ENCODE data around the gene STK25.

Gene STK25

DNA sequence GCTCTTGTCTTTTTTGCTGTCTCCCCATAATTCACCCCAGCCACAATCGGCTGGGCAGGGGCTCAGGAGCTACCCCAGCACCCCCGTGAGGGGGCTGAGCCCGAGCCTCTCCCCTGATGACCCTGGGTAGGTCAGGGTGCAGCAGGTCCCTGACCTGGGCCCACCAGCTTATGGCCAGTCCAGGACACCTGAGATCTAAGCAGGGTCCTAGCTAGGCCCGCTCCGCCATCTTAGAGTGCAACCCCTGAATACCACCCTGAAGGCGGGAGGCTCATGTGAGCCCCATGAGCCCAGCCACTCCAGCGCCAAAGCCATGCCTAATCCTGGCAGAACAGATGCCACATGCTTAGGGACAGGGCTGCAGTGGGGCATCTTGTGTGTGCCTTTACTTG lies 16.2 kb downstream of the STK25 start:
- DNase-seq: no peak

DNA sequence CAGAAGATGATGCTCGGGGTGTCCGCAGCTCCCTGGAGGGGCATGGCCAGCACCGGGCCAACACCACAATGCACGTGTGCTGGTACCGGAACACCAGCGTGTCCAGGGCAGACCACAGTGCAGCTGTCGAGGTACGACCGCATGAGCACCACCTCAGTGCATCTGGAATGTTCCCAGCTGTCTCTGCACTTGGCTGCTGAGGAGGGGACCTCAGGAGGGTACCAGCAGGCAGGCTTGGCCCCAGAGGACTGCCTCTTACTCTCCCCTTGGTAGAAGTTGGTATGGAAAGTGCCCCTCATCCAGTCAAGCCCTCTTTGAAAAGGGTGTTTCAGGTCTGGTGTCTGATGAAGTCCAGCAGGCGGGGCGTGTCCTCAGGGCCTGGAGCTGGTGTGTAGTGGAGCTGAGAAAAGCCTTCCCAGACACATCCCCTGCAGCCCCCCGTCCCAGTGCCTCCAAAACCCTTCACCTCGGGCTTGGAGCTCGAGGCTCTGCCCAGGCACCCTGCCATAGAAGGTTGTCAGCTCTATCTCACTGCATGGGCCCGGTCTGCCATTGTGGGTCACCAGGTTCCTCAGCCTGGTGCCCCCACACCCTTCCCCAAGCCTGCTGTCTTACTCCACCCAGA lies 16.7 kb downstream of the STK25 start:
- DNase-seq: no peak

DNA sequence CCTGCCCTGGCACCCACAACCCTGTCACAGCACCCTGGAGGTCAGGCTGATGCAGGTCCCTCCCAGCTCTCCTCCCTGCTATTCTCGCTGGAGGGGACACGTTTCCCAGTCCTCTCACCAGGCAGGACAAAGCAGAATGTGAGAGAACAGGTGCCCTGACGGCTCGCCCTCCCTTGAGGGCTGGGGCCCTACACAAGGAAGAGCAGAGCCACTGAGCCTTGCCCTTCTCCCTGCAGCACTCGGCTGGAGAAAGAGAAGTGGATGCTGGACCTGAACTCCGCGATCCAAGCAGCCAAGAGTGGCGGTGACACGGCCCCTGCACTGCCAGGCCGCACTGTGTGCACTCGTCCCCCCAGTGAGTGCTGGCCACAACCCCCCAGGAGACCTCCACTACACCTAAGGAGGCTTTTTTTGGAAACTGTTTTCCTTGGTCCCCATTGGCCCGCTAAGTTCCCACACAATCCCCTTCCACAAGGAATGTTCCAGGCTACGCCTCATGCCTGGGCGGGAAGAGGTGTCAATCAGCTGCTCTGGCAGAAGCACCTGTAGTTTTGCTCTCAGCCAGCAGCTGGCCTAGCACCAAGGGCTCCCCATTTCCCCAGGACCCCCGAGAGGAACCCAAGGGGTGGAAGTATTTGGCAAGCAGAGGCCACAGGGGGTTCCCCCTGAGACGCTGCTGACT lies 17.4 kb downstream of the STK25 start:
- DNase-seq: no peak

DNA sequence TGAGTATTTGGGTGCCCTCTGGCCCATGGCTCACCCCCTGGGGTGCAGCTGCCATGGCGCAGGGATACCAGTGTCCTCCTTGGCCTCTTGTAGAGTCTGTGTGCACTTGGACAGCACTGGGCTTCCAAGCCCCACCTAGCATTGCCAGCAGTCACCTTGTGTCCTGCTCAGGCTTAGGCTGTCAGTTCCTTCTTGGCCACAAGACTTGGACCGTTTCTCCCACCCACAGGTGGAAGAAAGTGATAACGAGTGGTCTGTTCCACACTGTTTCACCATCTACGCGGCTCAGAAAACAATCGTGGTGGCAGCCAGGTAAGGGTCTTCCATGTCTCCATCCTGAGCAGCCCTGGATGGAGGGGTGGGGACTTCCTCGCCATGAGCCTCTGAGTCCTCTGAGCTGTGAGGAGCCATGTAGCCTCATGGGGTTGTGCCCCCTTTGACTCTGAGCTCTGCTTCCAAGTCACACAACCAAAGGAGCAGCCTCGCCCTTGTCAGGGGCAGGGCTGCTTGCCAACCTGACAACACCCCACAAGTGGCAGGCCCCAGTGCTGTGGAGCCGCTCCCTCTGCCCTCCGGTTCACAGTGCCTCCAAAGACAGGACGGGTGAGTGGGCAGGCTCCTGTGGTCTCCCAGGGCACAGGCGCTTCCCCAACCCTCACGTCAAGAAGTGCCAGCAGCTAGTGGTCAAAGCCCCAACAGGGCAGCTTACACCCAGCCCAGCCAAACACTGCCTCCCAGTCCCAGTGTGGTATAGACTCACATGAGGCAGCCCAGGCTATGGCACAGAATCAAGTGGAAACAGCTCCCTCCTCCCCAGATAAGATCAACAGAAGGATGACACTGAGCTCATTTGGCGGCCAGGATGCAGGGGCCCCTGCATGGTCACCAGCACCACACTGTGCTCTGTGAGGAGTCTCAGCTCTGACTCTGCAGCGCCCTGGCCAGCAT lies 18.4 kb downstream of the STK25 start:
- DNase-seq: no peak

DNA sequence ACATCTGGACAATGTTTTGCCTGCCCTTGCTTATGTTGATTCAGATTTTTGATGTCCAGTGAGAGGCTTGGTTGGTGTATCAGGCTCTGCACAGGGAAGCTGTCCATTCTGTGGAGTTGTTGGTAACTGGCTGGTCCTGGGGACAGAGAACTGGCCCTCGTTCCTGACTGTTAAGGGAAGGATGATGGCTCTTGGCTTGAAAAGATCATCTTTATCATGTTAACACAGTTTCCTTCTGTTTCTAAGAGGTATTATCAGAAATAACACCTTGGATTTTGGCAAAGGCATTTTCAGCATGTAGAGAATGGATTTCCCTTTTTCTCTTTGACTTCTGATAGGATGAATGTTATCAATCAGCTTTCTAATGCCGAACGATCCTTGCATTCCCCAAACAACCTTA lies 19.3 kb downstream of the STK25 start:
- no peak for DNase-seq

DNA sequence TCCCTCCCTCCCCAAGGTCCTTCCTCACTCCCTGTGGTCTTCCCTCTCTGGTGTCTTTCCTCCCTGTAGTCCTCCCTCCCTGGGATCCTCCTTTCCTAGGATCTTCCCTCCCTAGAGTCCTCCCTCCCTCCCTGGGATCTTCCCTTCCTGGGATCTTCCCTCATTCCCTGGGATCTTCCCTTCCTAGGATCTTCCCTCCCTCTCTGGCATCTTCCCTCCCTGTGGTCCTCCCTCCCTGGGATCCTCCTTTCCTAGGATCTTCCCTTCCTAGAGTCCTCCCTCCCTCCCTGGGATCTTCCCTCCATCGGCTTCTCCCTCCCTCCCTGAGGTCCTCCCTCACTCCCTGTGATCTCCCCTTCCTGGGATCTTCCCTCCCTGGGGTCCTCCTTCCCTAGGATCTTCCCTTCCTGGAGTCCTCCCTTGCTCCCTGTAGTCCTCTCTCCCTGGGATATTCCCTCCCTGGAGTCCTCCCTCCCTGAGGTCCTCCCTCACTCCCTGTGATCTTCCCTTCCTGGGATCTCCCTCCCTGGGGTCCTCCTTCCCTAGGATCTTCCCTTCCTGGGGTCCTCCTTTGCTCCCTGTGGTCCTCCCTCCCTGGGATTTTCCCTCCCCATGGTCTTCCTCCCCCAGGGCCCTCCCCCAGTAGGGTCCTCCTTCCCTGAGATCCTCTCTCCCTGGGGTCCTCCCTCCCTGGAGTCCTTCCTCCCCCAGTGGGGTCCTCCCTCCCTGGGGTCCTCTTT lies 23.0 kb downstream of the STK25 start:
- DNase-seq: no peak

DNA sequence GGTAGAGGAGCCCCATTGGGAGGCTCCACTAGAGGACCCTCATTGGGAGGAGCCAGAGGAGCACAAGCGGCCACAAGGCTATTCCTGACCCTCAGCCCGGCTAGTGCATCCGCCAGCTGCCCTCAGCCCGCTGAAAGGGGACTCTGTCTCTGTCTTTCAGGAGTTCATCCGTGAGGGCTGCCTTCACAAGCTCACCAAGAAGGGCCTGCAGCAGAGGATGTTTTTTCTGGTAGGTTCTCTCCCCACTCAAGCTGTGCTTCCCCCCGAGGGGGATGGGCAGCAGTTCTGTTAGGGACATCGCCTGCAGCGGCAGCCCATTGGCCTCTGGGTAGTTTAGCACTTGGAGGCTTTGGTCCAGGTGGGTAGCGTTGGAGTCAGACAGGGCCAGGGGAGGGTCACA lies 25.1 kb downstream of the STK25 start:
- DNase-seq: no peak

DNA sequence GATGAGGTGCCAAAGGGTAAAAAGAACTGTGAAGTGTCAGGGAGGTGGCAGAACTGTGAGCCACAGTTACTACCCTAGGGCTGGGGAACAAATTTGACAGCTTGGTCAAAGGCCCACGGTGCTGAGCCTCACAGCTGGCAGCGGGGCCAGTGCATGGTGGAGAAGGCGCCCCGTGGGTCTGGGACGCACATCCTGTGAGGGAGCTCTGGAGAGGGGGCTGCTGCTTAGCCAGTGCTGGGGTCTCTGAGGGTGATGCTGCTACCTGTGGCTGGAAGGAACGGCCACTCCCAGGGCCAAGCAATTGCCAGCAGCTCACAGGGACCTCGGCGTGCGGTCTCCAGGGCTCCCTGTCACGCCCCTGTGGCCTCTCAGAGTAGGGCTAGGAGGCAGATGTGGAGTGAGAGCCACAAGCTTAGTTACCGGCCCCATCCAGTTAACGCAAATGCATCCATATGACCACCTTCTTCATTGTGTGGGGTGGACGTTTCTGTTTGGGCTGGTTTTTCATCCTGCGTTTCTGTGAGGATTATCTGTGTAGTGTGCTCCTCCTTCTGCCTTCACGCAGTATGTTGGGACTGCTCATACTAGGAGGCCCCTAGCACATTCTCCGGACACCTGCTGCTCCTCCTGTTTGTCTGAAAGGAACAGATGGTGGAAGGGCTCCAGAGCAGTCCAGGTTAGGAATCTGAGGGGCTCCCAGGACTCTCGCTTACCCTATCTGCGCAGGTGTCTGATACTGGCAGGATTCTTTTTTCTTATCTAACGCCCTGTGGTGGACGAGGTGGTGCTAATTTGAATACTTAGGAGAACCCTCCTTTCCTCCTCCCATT lies 26.0 kb downstream of the STK25 start:
- DNase-seq: no peak

DNA sequence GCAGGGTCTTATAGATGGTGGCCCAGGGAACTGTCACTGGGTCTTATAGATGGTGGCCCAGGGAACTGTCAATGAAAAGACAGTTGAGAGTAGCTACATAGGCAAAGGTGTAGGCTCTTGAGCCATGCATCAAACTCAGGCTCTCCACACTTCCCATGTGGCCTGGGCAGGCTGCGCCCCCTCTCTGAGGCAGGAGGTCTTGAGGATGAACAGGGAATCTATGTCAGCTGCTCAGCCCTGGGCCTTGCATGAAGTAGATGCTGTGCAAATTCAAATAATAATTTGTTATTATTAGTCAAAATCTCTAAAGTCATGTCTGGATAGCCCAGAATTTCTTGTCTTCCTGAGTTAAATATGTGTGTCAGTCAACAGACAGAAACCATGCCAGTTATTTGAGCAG lies 26.7 kb downstream of the STK25 start:
- DNase-seq: no peak

DNA sequence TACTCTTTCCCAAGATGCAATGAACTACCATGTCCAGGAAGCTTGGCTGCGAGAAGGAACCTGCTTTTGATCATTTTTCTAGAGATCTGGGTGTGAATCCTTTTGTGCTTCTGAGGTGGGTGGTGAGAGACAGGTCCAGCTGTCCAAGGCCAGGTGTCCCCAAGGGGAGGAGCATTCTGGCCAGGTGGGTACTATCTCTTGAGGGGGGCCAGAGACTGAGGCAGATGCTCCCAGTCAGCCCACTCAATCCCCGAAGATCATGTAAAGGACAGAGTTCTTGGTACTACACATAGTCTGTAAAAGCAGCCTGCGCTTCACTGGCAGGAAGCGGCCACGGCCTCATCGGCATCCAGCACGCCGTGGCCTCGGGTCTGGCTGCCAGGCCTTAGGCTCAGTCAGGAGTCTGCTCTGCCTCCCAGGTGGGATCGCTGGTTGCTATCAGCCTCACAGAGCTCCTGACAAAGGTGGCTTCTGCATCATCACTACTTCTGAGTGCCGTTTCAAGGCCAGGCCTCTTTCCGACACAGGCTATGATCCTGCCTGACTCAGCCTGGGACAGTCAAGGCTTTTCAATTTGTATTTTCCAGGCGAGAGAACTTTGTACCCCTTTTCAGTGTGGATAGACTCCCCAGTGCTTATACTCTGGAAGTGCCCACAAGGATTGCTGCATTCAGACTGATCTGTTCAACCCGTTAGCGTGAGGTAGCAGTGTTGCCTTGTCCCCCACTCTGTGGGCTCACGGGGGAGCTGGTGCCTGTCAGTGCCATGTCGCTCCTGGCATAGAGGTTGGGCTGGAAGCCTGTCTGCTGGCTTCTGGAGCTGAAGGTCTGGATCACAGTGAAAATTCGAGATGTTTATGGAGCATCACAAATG lies 29.1 kb downstream of the STK25 start:
- no peak for DNase-seq

DNA sequence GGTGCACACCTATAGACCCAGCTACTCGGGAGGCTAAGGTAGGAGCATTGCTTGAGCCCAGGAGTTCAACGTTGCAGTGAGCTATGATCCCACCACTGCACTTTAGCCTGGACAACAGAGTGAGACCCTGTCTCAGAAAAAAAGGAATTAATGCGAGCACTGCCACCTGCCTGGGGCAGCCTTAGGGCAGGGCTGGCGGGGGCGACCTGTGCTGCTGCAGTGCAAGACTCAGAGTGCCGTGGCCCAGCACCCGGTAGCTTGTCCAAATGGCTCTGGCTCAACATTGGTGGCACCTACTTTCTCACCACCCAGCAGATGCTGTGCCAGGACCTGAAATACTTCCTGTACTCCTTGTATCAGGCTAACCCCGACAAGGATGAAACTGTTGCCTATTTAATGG lies 30.2 kb downstream of the STK25 start:
- DNase-seq: no peak

DNA sequence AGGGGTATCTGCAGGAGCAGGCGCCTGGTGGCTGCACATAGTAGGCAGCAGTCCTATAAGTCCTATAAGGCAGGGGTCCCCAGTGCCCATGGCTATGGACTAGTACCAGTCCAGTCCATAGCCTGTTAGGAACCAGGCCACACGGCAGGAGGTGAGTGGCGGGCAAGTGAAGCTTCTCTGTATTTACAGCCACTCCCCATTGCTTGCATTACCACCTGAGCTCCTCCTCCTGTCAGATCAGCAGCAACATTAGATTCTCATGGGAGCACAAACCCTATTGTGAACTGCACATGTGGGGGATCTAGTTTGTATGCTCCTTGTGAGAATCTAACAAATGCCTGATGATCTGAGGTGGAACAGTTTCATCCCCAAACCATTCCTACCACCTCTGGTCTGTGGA lies 33.1 kb downstream of the STK25 start:
- DNase-seq: no peak

DNA sequence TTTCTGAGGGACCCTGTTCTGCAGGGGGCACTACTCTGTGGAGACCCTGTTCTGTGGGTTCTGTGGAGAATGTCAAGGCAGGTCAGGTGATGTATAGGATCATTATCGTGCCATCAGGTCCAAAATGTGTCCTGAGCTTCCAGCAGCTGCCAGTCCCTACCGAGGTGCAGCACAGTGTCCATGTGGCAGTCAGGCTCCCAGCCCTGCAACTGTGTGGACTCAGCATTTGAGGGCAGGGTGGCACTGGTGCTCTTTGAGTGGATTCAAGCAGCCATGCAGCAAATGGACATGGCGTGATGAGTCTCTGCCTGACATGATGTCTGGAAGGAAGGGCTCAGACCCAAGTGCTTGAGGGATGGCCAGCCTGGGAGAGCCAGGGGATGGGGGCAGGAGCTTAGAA lies 35.0 kb downstream of the STK25 start:
- DNase-seq: no peak

DNA sequence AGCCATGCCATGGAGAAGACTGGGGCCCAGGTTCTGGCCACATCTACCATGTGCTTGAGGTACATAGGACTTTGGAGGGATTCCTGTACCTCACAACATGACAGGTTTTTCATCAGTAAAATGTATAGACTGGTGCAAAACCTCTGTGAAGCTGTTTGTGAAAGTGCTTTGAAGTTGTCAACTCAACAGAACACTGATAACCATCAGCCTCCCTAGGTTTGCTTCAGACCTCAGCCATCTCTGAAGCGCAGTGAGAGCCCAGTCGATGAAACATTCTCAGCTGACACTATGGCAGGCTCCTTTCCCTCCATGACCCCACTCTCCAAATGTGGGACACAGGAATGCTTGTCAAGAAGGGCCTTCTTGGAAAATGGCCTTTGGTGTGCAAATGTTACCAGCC lies 38.6 kb downstream of the STK25 start:
- no peak for DNase-seq

DNA sequence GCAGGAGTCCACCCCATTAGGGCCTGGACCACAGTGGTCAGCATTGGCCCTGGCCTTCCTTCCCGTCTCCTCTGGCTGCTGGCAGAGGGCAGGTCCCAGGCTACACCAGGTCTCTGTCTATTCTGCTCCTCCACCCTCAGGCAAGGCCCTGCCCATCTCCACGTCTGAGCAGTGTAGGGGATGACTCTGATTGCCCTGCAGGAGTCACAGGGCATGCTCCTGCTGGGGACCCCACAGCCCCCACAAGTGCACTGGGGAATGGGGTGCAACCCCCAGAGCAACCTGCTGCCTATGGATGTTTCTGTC lies 40.0 kb downstream of the STK25 start:
- DNase-seq: no peak

DNA sequence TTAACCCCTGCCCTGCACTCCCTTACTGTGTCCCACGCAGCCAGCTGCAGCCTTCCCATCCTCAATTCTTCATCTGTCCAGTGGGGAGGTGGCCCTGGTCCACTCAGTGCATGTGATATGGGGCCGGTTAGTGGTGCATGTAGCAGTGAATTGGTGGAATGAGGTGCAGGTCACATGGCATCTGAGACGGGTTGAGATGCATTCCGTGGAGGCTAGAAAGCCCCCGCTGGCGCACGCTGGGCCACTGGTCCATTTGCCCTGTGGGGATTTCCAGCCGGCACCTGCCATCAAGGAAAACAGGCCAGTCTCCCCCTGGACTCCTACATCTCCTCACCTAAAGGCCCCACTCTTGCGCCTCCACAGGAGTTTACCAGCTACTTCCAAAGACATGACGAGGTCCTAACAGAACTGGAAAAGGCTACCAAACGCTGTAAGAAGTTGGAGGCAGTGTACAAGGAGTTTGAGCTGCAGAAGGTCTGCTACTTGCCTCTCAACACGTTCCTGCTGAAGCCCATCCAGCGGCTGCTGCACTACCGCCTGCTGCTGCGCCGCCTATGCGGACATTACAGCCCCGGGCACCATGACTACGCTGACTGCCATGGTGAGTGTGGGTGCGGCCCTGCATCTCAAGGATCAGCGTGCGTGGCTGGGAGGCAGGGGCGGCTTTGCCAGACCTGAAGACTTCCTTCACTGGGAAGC lies 40.5 kb downstream of the STK25 start:
- no peak for DNase-seq

DNA sequence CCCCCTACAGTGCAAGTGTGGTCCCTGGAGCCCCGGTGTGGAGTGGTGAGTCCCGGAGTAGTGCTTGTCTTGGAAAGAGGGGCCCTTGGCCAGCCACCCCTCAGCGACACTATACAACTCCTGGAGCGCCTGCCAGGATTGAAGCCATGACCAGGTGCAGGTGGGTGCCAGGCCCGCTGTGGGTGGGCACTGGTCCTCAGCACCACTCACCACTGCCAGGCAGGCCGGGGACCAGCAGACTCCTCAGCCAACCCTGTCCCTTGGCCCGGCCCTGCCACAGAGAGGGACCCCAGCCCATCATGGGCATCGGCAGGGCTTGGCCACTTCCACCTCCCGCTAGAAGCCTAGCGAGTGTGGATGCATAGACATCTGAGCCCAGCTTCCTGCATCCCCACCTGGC lies 42.2 kb downstream of the STK25 start:
- no peak for DNase-seq

DNA sequence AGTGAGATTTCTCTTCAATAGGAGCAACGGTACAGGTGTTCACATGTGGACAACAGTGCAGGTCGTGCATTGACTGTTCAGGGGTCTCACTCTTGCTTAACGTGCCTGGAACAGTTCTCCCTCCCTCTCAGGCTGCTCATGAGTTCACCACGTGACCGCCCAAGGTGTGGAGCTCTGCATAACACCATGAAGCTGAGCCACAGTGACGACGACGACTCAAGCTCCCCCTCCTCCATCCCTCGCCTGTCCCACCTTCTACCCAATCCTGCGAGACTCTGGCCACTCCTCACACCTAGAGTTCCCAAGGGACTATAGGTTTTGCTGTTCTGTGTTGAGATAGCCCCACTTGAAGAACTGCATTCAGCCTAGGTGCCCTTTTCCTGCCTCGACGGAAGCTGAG lies 42.8 kb downstream of the STK25 start:
- no peak for DNase-seq

DNA sequence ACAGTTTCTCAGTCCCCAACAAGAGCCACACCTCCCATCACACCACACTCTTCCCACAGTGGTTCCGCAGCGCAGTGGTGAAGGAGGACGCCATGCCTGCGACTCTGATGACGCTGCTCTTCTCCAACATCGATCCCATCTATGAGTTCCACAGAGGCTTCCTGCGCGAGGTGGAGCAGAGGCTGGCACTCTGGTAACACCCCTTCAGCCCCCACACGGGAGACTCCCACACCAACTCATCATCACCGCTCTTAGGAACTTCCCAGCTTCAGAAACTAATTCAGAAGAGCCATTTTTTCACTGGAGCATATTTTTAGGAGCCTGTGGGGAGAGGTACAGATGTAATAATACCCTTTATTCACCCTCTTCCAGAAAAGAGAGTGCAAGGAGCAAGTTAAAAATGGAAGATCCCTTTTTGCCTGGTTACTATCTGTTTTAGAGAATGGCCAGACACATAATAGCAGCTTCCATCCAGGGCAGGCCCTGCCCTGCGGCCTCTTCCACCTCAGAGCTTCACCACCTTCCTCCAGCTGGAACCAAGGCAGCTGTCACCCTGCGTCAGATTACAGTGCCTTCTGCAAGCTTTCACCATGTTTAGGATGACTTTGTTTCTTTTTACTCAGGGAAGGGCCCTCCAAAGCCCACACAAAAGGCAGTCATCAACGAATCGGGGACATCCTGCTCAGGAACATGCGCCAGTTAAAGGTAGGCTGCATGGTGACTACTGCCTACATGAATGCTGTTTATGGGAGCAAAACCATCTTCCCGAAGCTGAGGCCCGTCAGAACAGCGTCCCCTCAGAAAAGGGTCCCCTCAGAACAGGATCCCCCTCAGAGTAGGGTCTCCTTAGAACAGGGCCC lies 44.9 kb downstream of the STK25 start:
- no peak for DNase-seq

Measured in DMS53 (cell line).